BLaER1 (cell line): ENCODE results near the gene HINFP.
A peak's percentile ranks its signal among the peaks of the same experiment; 100 is the strongest.

Experiments used
- H3K27ac ChIP-seq: shearing (Covaris generic); formaldehyde crosslinking; 2 replicates; pipeline ENCODE4 v1.8.1; 2022
- H3K27me3 ChIP-seq: shearing (Covaris generic); formaldehyde crosslinking; 2 replicates; pipeline ENCODE4 v1.8.1; 2022
- H3K36me3 ChIP-seq: shearing (Covaris generic); formaldehyde crosslinking; 2 replicates; pipeline ENCODE4 v1.8.1; 2022
- H3K4me1 ChIP-seq: shearing (Covaris generic); formaldehyde crosslinking; 2 replicates; pipeline ENCODE4 v1.8.1; 2022
- H3K4me2 ChIP-seq: shearing (Covaris generic); formaldehyde crosslinking; 2 replicates; pipeline ENCODE4 v1.8.1; 2022
- H3K4me3 ChIP-seq: shearing (Covaris generic); formaldehyde crosslinking; 2 replicates; pipeline ENCODE4 v1.8.1; 2022
- H3K9ac ChIP-seq: shearing (Covaris generic); formaldehyde crosslinking; 2 replicates; pipeline ENCODE4 v1.8.1; 2022
- H3K9me3 ChIP-seq: shearing (Covaris generic); formaldehyde crosslinking; 2 replicates; pipeline ENCODE4 v1.8.1; 2022
- H4K20me1 ChIP-seq: shearing (Covaris generic); formaldehyde crosslinking; 2 replicates; pipeline ENCODE4 v1.8.1; 2022
- Cebpa-rat ChIP-seq: shearing (Covaris generic); IDR thresholded peaks from 2 replicates; pipeline ENCODE4 v1.8.1; 2022

Gene HINFP

DNA sequence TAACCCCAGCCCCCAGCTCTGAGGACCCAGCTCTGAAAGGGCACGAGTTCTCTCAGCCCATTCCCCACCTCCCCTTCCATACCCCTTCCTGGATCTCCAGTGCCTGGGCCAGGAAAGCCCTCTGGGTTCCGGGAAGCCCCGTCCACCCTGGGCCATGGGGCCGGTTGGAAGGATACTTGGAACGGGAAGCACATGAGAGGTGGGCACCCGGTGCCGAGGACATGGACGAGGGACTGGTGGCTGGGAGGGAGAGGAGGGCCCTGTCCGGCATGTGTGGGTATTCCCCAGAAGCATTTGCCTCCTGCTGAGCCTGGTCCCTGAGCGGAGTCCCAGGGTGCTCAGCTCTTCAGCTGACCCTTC, 5.2 kb upstream of the HINFP start:
- Histone ChIP-seq H3K4me3 (no peak overlapping the region), H4K20me1 (no peaks in the 10 kb centered on the region), H3K27me3 (no peaks in the 10 kb centered on the region), H3K27ac (no peak overlapping the region), H3K9me3 (no peaks in the 10 kb centered on the region), H3K4me2 (no peak overlapping the region), H3K4me1 (peaks cover 12% of the 10 kb centered on the region), H3K36me3 (peaks cover 67% of the 10 kb centered on the region), H3K9ac (no peak overlapping the region)
- no peak for TF ChIP-seq Cebpa-rat

DNA sequence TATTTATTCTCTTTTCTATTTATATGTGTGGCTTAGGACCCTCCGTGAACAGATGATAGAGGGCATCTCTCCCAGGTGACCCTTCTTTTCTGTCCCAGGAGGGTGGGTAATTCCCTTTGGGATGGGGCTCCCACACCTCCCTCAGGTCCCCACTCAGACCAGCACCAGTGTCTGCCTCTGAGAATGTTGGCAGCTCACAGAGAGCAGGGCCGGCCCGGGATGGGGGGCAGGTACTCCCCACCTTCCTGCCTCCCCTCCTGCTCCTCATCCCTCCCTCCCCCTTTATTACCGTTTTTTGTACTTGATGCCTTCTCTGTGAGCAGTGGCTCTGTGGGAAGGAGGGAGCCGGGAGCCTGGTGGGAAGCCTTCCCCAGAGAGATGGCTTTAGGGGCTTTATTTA, 4.8 kb upstream of the HINFP start:
- Histone ChIP-seq H3K9me3 (no peaks in the 10 kb centered on the region), H3K36me3 (peaks cover 63% of the 10 kb centered on the region), H4K20me1 (peaks cover under 1% of the 10 kb centered on the region; the same call in 1 of the 2 replicates), H3K4me1 (peaks cover 12% of the 10 kb centered on the region), H3K4me2 (no peak overlapping the region), H3K27ac (no peak overlapping the region), H3K27me3 (no peaks in the 10 kb centered on the region), H3K4me3 (no peak overlapping the region), H3K9ac (no peak overlapping the region)
- no peak for TF ChIP-seq Cebpa-rat

DNA sequence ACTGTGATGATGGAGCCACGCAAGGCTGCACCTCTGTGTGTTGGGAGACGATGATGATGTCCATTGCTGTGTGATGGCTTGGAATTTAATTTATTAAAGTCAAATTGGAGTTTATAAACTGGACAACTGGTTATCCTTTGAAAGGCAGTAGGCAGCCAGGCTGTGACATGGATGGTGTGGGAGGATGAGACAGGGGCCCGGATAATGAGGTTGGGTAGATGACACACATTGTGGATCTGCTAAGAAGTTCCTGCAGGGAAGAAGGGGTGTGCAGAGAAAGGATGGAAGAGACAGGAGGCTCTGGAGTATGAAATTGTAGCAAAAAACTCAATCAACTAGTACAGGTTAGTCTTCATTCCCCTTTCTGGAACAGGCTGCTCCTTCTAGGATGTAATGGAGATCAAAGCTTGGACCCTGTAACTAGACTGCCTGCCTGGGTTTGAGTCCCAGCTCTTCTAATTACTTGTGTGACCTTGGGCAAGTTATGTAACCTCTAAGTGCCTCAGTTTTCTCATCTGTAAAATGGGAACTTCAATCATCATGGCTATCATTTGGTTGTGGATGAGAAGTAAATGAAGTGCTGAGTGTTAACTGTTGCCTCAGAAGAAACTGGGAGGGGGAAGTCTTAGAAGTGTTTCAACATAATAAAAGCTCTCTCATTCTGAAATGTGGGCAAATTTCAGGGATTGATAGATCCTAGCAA, 4.2 kb upstream of the HINFP start:
- Histone ChIP-seq H3K4me1 (peaks cover 15% of the 10 kb centered on the region), H3K9ac (no peak overlapping the region), H3K4me2 (no peak overlapping the region), H3K4me3 (no peak overlapping the region), H3K9me3 (no peaks in the 10 kb centered on the region), H3K27me3 (no peaks in the 10 kb centered on the region), H3K27ac (no peak overlapping the region), H3K36me3 (peaks cover 57% of the 10 kb centered on the region), H4K20me1 (peaks cover 6% of the 10 kb centered on the region)
- TF ChIP-seq Cebpa-rat: no peak

DNA sequence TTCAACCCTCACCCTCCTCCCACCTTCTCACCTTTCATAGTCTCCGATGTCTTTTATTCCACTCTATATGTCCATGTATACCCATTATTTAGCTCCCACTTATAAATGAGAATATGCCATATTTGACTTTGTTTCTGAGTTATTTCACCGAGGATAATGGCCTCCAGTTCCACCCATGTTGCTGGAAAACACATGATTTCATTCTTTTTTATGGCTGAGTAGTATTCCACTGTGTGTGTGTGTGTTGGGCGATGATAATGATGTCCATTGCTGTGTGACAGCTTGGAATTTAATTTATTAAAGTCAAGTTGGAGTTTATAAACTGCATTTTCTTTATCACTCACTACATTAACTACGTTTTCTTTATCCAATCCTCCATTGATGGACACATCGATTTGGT, 3.2 kb upstream of the HINFP start:
- no peak for TF ChIP-seq Cebpa-rat
- no peak overlapping the region for H3K9ac ChIP-seq
- H3K4me1 ChIP-seq: peaks cover 26% of the 10 kb centered on the region
- no peak overlapping the region for H3K27ac ChIP-seq
- H3K9me3 ChIP-seq: no peaks in the 10 kb centered on the region
- no peak overlapping the region for H3K4me2 ChIP-seq
- no peak overlapping the region for H3K4me3 ChIP-seq
- no peaks in the 10 kb centered on the region for H3K27me3 ChIP-seq
- H4K20me1 ChIP-seq: peaks cover 17% of the 10 kb centered on the region
- H3K36me3 ChIP-seq: peaks cover 47% of the 10 kb centered on the region

DNA sequence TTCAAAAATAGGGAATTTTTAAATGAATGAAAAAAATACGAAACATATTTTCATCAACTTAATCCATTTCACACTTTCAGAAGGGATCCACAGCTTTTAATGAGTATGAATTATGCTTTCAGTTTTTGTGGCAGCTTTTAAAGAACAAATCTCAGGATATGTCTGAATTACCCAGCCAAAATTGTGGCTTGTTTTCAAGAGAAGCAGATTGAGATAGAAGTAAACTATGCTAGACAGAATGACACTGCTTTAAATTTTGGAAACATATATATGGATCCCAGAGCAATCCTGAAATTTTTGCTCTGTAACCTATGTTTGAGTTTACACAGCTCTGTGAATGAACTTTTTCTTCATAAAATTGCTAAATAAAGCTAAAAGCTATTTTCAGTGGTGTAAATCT, 2.4 kb upstream of the HINFP start:
- H3K27ac ChIP-seq: no peak overlapping the region
- TF ChIP-seq Cebpa-rat: no peak
- no peaks in the 10 kb centered on the region for H3K27me3 ChIP-seq

DNA sequence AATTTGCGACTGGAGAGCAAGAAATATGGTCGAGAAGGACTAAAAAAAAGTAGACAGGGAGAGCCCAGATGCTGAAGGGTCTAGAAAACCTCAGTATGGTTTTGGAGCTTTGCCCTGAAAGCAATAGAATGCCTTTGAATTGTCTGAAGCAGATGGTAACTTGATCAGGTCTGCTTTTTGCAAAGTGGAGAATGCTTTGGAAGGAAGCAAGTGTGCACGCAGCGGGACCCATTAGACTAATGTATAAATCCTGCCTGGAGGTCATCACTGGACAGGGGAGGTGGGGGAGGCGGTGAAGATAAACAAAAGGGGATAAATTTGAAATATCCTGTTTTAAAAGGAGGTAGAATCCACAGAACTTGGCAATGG, 757 bp upstream of the HINFP start:
- no peak for TF ChIP-seq Cebpa-rat
- peak overlapping the region; percentile 75 for H3K27ac ChIP-seq
- no peaks in the 10 kb centered on the region for H3K9me3 ChIP-seq
- H3K4me2 ChIP-seq: peak overlapping the region; percentile 84
- H3K4me1 ChIP-seq: peaks cover 22% of the 10 kb centered on the region
- peaks cover 45% of the 10 kb centered on the region for H3K36me3 ChIP-seq
- no peaks in the 10 kb centered on the region for H3K27me3 ChIP-seq
- H3K9ac ChIP-seq: peak overlapping the region; percentile 67
- peaks cover 18% of the 10 kb centered on the region for H4K20me1 ChIP-seq
- H3K4me3 ChIP-seq: peak overlapping the region; percentile 96

More for the DNA sequence above, 2.4 kb upstream of the HINFP start:
- H3K4me1 ChIP-seq: peaks cover 27% of the 10 kb centered on the region
- no peak overlapping the region for H3K4me2 ChIP-seq
- H3K9ac ChIP-seq: no peak overlapping the region
- no peaks in the 10 kb centered on the region for H3K9me3 ChIP-seq
- peaks cover 18% of the 10 kb centered on the region for H4K20me1 ChIP-seq
- no peak overlapping the region for H3K4me3 ChIP-seq
- H3K36me3 ChIP-seq: peaks cover 46% of the 10 kb centered on the region

DNA sequence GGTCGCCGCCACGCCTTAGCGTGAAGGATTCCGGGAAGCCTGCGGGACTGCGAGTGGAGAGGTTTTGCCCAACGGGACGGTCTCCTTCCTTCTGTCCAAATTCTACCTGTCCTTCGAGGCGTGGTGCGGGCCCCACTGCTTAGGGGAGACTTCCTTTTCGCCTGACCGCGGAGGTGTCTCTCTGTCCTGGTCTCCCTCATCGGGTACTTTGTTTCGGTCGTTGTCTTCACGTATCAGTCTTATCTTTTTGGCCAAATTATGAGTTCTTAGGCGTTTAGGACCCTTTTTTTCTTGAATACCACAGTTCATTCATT, 388 bp downstream of the HINFP start:
- no peak for TF ChIP-seq Cebpa-rat
- Histone ChIP-seq H3K4me1 (peaks cover 27% of the 10 kb centered on the region), H3K36me3 (peaks cover 39% of the 10 kb centered on the region), H3K27ac (peak overlapping the region; percentile 75), H3K9ac (peak overlapping the region; percentile 91), H3K27me3 (no peaks in the 10 kb centered on the region), H3K4me3 (peak overlapping the region; percentile 96), H3K4me2 (peak overlapping the region; percentile 98), H3K9me3 (no peaks in the 10 kb centered on the region), H4K20me1 (peaks cover 18% of the 10 kb centered on the region)

DNA sequence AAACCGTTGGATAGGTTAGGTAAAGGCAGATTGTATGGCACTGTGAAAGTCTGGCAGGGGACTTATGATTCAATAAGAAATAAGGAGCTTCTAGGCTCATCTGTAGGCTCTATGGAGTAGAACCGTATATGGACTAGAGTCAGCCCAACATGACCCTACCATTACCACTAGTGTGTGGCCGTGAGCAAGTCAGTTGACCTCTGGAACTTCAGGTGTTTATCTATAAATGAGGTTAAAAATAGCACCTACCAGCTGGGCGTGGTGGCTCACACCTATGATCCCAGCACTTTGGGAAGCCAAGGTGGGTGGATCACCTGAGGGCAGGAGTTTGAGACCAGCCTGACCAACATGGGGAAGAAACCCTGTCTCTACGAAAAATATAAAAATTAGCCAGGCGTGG, 4.4 kb downstream of the HINFP start:
- Histone ChIP-seq H3K4me1 (peaks cover 28% of the 10 kb centered on the region), H3K4me3 (no peak overlapping the region), H3K36me3 (peaks cover 60% of the 10 kb centered on the region), H4K20me1 (peaks cover 18% of the 10 kb centered on the region), H3K27me3 (no peaks in the 10 kb centered on the region), H3K9me3 (no peaks in the 10 kb centered on the region), H3K4me2 (no peak overlapping the region), H3K9ac (no peak overlapping the region), H3K27ac (no peak overlapping the region)
- no peak for TF ChIP-seq Cebpa-rat

DNA sequence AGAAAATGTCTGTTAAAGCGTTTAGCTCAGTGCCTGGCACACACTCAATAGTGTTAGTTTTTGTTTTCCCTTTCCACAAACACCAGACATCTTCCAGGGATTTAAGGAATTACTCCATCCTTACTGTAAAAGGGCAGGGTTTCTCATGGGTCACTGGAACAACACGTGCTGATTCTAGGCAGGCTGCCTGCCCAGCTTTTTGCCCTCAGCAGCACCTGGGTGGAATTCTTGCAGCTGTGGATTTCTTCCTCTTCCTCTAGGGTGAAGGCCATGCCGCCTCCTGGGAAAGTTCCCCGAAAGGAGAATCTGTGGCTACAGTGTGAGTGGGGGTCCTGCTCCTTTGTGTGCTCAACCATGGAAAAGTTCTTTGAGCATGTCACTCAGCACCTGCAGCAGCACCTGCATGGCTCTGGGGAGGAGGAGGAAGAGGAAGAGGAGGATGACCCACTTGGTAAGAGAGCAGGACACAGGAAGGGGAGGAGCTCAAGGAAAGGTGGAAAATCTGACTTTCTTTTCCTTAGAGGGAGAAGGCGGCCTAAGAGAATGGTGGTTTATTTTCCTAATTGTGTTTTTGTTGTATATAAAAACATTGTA, 5.4 kb downstream of the HINFP start:
- H3K4me2 ChIP-seq: peak overlapping the region; percentile 64
- H3K9ac ChIP-seq: no peak overlapping the region

DNA sequence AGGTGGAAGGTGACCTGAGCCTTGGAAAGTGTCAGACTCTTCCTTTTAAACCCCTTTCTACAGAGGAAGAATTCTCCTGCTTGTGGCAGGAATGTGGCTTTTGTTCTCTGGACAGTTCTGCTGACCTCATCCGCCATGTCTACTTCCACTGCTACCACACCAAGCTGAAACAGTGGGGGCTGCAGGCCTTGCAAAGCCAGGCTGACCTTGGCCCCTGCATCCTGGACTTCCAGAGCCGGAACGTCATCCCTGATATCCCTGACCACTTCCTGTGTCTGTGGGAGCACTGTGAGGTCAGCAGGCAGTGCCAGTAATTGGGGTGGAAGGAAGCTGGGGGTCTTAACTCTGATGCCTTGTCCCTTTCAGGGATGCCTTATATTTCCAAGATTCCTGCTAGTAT, 9.3 kb downstream of the HINFP start:
- H3K27me3 ChIP-seq: no peaks in the 10 kb centered on the region
- H3K4me2 ChIP-seq: no peak overlapping the region
- no peaks in the 10 kb centered on the region for H3K9me3 ChIP-seq
- no peaks in the 10 kb centered on the region for H4K20me1 ChIP-seq
- H3K36me3 ChIP-seq: peaks cover 86% of the 10 kb centered on the region
- peaks cover 12% of the 10 kb centered on the region for H3K4me1 ChIP-seq
- no peak for TF ChIP-seq Cebpa-rat
- no peak overlapping the region for H3K4me3 ChIP-seq
- H3K27ac ChIP-seq: no peak overlapping the region
- no peak overlapping the region for H3K9ac ChIP-seq

More for the DNA sequence above, 5.4 kb downstream of the HINFP start:
- no peak for TF ChIP-seq Cebpa-rat
- peaks cover 70% of the 10 kb centered on the region for H3K36me3 ChIP-seq
- no peaks in the 10 kb centered on the region for H3K9me3 ChIP-seq
- H3K4me1 ChIP-seq: peaks cover 26% of the 10 kb centered on the region
- H3K27ac ChIP-seq: no peak overlapping the region
- no peak overlapping the region for H3K4me3 ChIP-seq
- peaks cover 16% of the 10 kb centered on the region for H4K20me1 ChIP-seq
- no peaks in the 10 kb centered on the region for H3K27me3 ChIP-seq
